ENCODE measurements around the gene MYOD1. TPM values are rescaled to one million over a fixed set of nuclear protein-coding genes. Genes with fewer than 3 reads are reported as not detected.

The MYOD1 gene
- total RNA-seq, 2 donors from 2014 or later, result 0.28 TPM; not detected in 1

DNA sequence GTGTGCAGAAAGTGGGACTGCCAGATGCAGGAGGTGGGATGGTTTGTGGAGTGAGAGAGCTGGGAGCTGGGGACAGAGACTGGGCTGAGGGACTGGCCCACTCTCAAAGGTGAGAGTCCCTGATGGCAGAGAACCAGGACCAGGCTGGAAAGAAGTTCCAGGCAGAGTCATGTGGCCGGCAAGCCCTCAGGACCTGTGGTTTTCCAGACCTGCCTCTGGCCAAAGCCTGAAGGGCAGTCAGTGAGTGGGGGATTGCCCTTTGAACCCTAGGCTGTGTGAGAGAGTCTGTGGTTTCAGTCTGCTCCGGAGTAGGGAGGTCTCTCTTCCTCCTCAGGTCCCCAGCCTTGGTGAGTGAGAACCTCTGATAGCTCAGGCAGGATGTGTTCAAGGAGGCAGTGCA, 32.2 kb downstream of the MYOD1 start:
- intact Hi-C loops (cut with DNase I), result no loop called here
- no peaks in the 10 kb centered on the region for H3K27me3 ChIP-seq (replicated peaks; ENCODE audit: insufficient read depth)
- H3K27ac ChIP-seq, result no peak overlapping the region

DNA sequence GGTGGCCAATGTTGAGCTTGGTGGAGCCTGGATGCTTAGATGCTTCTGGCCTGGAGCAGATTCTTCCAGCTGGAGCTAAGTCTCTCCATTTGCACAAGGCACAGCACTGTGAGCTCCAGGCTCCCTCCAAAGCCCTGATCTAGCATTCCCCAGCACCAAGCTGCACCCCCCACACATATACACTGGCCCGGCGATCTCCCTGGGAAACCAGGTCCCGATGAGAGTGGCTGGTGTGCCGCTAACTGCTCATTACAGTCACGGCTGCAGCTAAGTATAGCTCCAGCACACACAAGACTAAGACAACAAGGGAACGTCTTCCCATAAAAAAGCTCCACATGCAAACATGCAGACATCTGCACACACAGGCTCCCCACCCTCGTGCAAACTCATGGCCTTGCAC, 32.8 kb downstream of the MYOD1 start:
- TF ChIP-seq, protein P1, sequence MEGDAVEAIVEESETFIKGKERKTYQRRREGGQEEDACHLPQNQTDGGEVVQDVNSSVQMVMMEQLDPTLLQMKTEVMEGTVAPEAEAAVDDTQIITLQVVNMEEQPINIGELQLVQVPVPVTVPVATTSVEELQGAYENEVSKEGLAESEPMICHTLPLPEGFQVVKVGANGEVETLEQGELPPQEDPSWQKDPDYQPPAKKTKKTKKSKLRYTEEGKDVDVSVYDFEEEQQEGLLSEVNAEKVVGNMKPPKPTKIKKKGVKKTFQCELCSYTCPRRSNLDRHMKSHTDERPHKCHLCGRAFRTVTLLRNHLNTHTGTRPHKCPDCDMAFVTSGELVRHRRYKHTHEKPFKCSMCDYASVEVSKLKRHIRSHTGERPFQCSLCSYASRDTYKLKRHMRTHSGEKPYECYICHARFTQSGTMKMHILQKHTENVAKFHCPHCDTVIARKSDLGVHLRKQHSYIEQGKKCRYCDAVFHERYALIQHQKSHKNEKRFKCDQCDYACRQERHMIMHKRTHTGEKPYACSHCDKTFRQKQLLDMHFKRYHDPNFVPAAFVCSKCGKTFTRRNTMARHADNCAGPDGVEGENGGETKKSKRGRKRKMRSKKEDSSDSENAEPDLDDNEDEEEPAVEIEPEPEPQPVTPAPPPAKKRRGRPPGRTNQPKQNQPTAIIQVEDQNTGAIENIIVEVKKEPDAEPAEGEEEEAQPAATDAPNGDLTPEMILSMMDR (IDR thresholded peaks at IDR 0.05), result no peak
- no peak for DNase-seq (ENCODE audit: low spot score)
- no peaks in the 10 kb centered on the region for H3K36me3 ChIP-seq
- no peaks in the 10 kb centered on the region for H3K4me1 ChIP-seq (replicated peaks)
- 44% methylated on average over 7 of the region's 7 CpGs for WGBS
- no peaks in the 10 kb centered on the region for H3K27me3 ChIP-seq (replicated peaks; ENCODE audit: insufficient read depth)
- H3K9me3 ChIP-seq, result no peaks in the 10 kb centered on the region
- no peak overlapping the region for H3K27ac ChIP-seq
- intact Hi-C loops (cut with DNase I), result no loop called here
- no peak overlapping the region for H3K4me3 ChIP-seq

More for the DNA sequence above, 32.2 kb downstream of the MYOD1 start:
- no peak for TF ChIP-seq POLR2AphosphoS5 (IDR thresholded peaks at IDR 0.05)
- no peak for TF ChIP-seq POLR2A (IDR thresholded peaks at IDR 0.05)
- TF ChIP-seq, protein P1 (IDR thresholded peaks at IDR 0.05), result no peak
- H3K4me1 ChIP-seq (replicated peaks), result no peaks in the 10 kb centered on the region
- no peak for DNase-seq (ENCODE audit: low spot score)
- WGBS, result 86% methylated on average over 2 of the region's 2 CpGs
- H3K4me3 ChIP-seq, result no peak overlapping the region
- H3K36me3 ChIP-seq, result no peaks in the 10 kb centered on the region
- H3K9me3 ChIP-seq, result no peaks in the 10 kb centered on the region

DNA sequence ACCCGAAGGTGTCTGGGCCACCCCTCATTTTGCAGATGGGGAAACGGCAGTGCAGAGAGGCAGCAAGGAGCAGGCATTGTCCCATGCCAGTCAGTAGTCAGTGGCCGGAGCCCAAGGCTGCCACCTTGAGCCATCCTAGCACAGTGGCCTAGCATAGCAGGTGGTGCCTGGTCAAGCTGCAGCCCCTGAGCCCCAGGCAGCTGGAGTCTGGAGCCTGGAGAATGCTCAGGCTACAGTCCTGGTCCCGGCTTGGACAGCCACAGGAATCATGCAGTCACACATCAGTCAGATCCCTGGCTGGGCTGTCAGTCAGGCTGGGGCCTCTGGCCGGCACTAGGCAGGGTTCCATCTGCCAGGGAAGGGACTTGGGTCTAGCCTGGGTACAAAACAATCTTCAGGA, 33.8 kb downstream of the MYOD1 start:
- WGBS, result 73% methylated on average over 5 of the region's 5 CpGs
- DNase-seq (ENCODE audit: low spot score), result no peak
- H3K9me3 ChIP-seq, result no peaks in the 10 kb centered on the region

DNA sequence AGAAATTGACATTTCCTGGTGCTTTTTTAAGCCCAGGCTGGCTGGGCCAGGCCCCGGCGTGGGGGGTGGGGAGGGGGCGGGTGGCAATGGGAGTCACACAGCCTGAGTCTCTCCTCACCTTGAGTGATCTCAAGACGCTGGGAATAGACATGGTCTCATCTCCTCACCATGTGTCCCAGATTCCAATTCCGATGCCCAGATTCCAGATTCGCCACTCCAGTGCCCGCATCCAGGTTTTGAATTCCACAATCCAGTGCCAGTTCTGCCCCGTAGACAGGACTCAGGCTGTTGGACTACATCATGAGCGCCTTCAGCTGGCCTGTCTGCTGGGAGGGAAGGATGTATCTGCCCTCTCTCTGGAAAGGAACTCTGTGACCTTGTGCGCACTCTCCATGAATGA, 34.3 kb downstream of the MYOD1 start:
- DNase-seq (ENCODE audit: low spot score), result no peak
- Histone ChIP-seq H3K27me3 (replicated peaks; ENCODE audit: insufficient read depth) (no peaks in the 10 kb centered on the region), H3K4me3 (no peak overlapping the region), H3K36me3 (no peaks in the 10 kb centered on the region), H3K27ac (no peak overlapping the region), H3K4me1 (replicated peaks) (no peaks in the 10 kb centered on the region), H3K9me3 (no peaks in the 10 kb centered on the region)
- TF ChIP-seq, protein P1 (IDR thresholded peaks at IDR 0.05), result no peak
- no peak for TF ChIP-seq POLR2AphosphoS5 (IDR thresholded peaks at IDR 0.05)
- TF ChIP-seq POLR2A (IDR thresholded peaks at IDR 0.05), result no peak
- intact Hi-C loops (cut with DNase I), result no loop called here
- WGBS, result 80% methylated on average over 10 of the region's 10 CpGs

More for the DNA sequence above, 33.8 kb downstream of the MYOD1 start:
- Histone ChIP-seq H3K27ac (no peak overlapping the region), H3K4me1 (replicated peaks) (no peaks in the 10 kb centered on the region), H3K36me3 (no peaks in the 10 kb centered on the region), H3K4me3 (no peak overlapping the region), H3K27me3 (replicated peaks; ENCODE audit: insufficient read depth) (no peaks in the 10 kb centered on the region)
- TF ChIP-seq POLR2AphosphoS5 (IDR thresholded peaks at IDR 0.05) (no peak), POLR2A (IDR thresholded peaks at IDR 0.05) (no peak)
- TF ChIP-seq, protein P1 (IDR thresholded peaks at IDR 0.05), result no peak
- intact Hi-C loops (cut with DNase I), result no loop called here

DNA sequence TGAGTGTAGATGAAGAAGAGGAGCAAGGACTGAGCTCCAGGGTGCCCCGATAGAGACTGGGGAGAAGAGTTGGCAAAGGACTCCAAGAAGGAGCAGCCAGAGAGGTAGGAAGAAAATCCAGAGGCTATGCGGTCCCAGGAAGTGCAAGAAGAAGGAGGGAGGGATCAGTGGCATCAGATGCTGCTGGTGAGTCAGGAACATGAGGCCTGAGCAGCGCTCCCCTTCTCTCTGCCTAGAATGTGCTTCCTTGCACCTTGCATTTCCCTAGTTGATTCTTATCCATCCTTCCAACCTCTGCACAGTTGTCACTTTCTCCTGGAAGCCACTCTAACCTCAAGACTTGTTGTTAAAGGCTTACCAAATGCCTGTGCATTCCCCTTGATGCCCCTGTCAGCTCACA, 36.5 kb downstream of the MYOD1 start:
- no peak overlapping the region for H3K4me3 ChIP-seq
- H3K4me1 ChIP-seq (replicated peaks), result no peaks in the 10 kb centered on the region
- H3K36me3 ChIP-seq, result no peaks in the 10 kb centered on the region
- 87% methylated on average over 3 of the region's 3 CpGs for WGBS
- no peaks in the 10 kb centered on the region for H3K27me3 ChIP-seq (replicated peaks; ENCODE audit: insufficient read depth)
- no peaks in the 10 kb centered on the region for H3K9me3 ChIP-seq
- intact Hi-C loops (cut with DNase I), result no loop called here
- H3K27ac ChIP-seq, result no peak overlapping the region
- DNase-seq (ENCODE audit: low spot score), result no peak
- TF ChIP-seq POLR2AphosphoS5 (IDR thresholded peaks at IDR 0.05) (no peak), POLR2A (IDR thresholded peaks at IDR 0.05) (no peak)
- TF ChIP-seq, protein P1 (IDR thresholded peaks at IDR 0.05), result no peak
